HG02852 (cell line): Measurements from ENCODE around the gene SHMT1.
"Not testable (repeated sequence)": the region's sequence is repeated elsewhere in the genome, so short reads cannot be mapped to it uniquely, and the experiment has no call there.

Experiments used
- ATAC-seq: cut with Tn5 transposase; IDR thresholded peaks from one replicate; pipeline ENCODE4 v1.9.1; 2021; ENCODE audit warnings: mild to moderate bottlenecking, moderate library complexity; ENCODE audit not compliant: unreplicated experiment

Gene SHMT1

GRCh38 chr17:18327556-18327955 lies 35.8 kb downstream of the SHMT1 start:
- ATAC-seq, result no peak

DNA sequence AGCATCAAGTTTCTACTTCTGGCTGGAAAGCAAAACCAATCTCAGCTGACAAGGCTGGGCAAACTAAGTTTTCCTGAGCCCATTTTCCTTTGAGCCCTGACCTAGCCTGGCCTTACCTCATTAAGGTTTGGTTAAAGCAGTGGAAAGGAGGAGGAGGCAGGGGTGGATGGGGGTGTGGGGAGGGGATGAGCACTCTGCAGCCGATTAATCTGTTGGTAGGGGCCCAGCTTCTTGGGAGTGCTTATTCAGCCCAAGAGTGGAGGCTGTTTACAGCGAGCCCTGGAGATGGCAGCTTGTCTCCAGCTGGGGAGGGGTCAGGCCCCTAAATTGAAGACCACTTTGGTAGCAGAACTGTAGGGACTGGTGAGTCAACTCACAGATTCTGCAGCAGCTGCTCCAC lies 36.3 kb downstream of the SHMT1 start:
- no peak for ATAC-seq

- no peak for ATAC-seq
Observed at GRCh38 chr17:18326572-18326971, 36.8 kb downstream of the SHMT1 start.

GRCh38 chr17:18326039-18326438 lies 37.3 kb downstream of the SHMT1 start:
- no peak for ATAC-seq

DNA sequence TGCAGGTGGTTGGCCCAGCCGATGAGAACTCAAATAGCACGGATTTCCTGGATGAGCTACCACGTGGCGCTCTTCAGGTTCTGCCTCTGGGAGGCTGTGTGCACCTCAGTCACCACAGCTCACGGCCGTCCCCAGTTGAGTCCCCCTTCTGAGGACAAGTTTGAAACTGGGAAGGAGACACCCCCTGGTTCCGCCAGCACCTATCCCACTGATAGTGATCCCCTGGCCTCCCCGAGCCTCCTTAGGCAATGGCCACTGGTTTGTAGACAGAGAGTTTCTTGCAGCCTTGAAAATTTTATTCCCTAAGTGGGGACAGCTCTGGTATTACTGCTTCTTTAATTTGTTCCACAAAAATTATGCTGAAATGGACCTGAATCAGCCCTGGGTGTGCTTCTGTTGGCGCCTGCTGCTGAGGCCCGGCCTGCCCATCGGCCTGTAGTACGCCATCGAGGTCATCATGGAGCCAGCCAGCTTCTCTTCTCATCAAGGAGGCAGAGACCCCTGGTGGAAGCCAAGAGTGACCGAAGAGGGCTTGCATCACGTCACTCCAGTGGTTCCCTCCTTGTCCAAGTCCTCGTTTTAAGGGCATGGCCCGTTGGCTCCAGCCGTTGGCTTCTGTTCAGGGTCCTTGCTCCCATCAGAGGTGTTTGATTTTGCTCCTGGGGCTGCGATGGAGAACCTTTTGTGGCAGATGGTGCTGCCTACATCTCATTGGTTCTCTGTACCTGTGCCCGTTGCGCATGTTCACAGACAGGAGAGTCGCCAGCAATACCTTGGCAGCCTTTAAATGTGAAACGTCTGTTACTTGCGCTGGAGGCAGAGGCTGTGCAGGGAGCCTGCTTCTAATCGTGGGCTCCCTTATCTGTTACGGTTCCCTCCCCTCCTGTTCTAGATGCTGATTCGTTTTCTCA lies 39.0 kb downstream of the SHMT1 start:
- no peak for ATAC-seq

- ATAC-seq, result no peak
Observed at GRCh38 chr17:18323507-18324139, 39.7 kb downstream of the SHMT1 start.

DNA sequence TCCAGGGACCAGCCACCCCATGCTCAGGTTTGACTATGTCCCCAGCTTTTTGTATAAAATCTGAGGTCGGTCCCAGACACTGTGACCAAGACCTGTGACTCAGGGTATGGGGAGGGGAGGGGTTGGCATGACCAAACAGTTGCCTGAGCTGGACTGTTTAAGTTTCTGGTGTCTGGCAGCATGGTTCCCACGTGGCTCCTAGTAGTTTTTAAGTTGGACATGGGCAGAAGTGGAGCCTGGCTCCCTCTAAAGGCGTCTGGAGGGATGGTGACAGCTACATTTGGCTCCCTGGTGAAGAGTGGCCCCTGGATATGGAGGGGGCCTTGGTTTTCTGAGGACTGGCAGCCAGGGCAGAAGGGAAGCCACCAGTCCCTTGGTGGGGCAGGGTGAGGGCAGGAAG lies 40.3 kb downstream of the SHMT1 start:
- no peak for ATAC-seq

- no peak for ATAC-seq
Observed at GRCh38 chr17:18322522-18322921, 40.8 kb downstream of the SHMT1 start.

GRCh38 chr17:18321309-18321708 lies 42.0 kb downstream of the SHMT1 start:
- ATAC-seq, result no peak

- no peak for ATAC-seq
Observed at GRCh38 chr17:18320301-18320700, 43.0 kb downstream of the SHMT1 start.

DNA sequence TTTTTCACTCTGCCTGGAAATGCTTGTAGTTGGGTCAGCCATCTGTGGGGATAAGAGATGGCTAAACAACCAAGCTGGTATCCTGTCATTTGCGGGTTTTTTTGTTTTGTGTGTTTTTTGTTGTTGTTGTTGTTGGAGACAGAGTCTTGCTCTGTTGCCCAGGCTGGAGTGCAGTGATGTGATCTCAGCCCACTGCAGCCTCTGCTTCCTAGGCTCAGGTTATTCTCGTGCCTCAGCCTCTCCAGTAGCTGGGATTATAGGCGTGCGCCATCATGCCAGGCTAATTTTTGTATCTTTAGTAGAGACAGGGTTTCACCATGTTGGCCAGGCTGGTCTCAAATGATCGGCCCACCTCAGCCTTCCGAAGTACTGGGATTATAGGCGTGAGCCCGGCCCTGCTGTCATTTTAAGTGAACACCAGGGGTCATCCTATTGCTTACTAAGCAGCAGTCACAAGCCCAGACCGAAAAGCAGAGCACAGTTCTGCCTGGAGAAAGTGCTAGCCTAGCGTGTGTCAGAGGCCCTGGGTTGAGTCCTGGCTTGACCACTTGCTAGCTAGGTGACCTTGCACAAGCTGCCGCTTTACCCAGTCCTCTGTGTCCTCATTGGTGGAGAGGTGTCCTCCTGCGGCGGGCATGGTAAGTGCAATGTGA lies 43.6 kb downstream of the SHMT1 start:
- ATAC-seq, result no peak

DNA sequence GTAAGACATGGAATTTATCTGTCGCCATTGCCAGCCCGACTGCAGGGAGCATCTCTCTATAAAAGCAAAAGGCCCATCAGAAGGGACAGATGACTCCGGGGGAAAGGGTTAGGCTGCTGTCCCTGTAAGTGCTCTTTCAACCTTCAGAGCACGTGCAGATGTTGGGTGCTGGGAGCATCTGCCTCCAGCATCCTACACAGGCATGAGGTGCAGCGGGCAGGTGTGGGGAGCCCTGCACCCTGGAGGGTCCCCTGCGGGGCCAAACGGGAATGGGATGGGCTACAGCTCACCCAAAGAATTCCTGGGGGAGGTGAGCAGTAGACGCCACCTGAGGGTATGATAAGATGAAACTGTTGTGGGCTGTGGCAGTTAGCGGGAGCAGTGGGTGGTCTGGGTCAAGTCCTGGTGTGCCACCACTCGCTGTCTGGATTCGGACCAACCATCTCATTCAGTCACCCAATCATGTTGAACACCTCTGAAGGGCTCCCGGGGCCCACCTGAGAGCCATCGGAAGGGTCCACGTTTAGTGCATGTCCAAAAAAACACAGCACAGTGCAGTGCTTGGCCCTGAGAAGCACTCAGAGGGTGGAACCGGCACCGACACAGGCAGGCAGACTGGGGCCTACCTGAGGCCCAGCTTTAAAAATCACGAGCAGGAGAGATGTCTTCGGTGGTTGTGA lies 44.4 kb downstream of the SHMT1 start:
- ATAC-seq, result no peak

DNA sequence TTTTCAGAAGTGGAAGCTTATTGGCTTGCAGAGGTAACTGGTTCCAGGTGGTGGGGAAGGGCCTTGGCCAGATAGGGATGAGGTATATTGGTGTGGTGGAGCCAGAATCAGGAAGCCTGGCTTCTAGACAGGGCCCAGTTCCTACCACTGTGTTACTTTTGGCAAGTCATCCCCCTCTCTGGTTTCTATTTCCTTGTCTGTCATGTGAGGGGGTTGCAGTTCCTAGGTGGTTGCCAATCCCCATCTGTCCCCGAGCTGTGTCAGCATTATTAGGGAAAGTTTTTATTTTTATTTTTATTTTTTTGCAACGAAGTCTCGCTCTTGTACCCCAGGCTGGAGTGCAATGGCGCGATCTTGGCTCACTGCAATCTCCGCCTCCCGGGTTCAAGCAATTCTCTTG lies 45.2 kb downstream of the SHMT1 start:
- no peak for ATAC-seq

GRCh38 chr17:18315961-18316360 lies 47.4 kb downstream of the SHMT1 start:
- ATAC-seq, result no peak

GRCh38 chr17:18315562-18315922 lies 47.8 kb downstream of the SHMT1 start:
- ATAC-seq, result peak; percentile 2

DNA sequence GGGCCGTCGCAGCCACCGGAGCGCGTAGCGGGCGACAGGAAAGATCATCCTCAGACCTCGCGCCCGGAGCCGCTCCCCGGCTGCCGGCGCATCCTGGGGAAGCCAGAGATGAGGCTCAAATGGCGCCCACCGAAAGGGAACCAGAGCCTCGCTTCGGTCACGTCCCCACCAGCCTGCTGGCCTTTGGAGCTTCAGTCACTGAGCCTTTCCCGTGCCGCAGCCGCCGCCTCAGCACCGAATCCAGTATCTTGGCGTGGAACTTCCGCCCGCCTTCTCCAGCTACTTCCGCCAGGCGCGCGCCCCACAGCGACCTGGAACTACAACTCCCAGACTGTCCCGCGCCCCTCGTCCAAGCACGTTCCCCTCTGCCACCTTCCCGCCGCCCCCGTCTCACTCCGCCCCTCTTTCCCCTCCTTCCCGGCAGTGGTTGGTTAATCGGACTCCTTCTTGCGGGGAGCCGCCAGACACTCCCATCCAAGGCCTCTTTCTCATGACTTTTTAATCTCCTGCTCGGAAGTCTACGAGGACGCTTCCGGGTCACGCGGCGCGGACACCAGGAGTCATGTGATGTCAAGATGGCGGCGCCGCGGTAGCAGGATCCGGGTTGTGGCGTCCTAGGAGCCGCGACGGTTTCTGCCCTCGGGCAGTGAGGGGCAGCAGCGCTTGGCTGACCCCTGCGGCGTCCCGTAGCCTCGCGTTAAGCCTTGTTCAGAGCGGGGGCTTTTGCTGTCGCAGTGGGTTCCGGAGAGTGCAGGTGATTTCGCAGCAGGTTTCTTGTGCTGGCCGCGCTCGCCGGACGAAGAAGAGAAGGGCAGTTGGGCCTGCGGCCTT lies 48.4 kb downstream of the SHMT1 start, which contains the start of the genes SMCR8 and TOP3A:
TSS of gene SMCR8 (plus strand) at position 563 of the 831 bp plus-strand sequence. CDS start 497 bp downstream, outside the sequence.
TSS of gene TOP3A (minus strand) at position 264 of the 831 bp plus-strand sequence. CDS start at position 48, 216 bp downstream.
- peak; percentile 81 for ATAC-seq

GRCh38 chr17:18314059-18314730 lies 49.2 kb downstream of the SHMT1 start:
- peak; percentile 4 for ATAC-seq

GRCh38 chr17:18309202-18309601 lies 54.1 kb downstream of the SHMT1 start:
- ATAC-seq, result no peak

GRCh38 chr17:18303206-18303605 lies 60.1 kb downstream of the SHMT1 start:
- ATAC-seq, result not testable (repeated sequence)
